GM23248 (cell line): ENCODE data around the gene ELANE. TPM values are rescaled to one million over a fixed set of nuclear protein-coding genes. Genes with fewer than 3 reads are reported as not detected.

Experiments used
- DNase-seq: peaks from one replicate; pipeline ENCODE4 v3.0.0-alpha.2; 2015
- H2AFZ ChIP-seq: fragments of 200-600 bp; sonication (generic); 2 replicates; pipeline ENCODE4 v1.6.1; 2016; ENCODE audit warnings: antibody characterized with exemption
- H3F3A ChIP-seq: fragments of 200-600 bp; sonication (generic); 2 replicates; pipeline ENCODE4 v1.6.1; 2016; ENCODE audit warnings: mild to moderate bottlenecking, antibody characterized with exemption, mixed run types; ENCODE audit not compliant: insufficient read depth
- H3K27ac ChIP-seq: fragments of 200-600 bp; sonication (generic); 2 replicates; pipeline ENCODE4 v1.5.1; 2016; ENCODE audit warnings: mild to moderate bottlenecking
- H3K27me3 ChIP-seq: fragments of 200-600 bp; sonication (generic); replicated peaks from 2 replicates; pipeline ENCODE4 v1.6.1; 2016; ENCODE audit warnings: mild to moderate bottlenecking; ENCODE audit not compliant: insufficient read depth
- H3K36me3 ChIP-seq: fragments of 200-600 bp; sonication (generic); 2 replicates; pipeline ENCODE4 v1.6.1; 2016; ENCODE audit warnings: low read depth, mild to moderate bottlenecking
- H3K4me1 ChIP-seq: fragments of 200-600 bp; sonication (generic); 2 replicates; pipeline ENCODE4 v1.6.1; 2016; ENCODE audit warnings: mild to moderate bottlenecking; ENCODE audit not compliant: insufficient read depth
- H3K4me2 ChIP-seq: fragments of 200-600 bp; sonication (generic); one replicate; pipeline ENCODE4 v1.6.1; 2016; ENCODE audit warnings: mild to moderate bottlenecking; ENCODE audit not compliant: unreplicated experiment
- H3K4me3 ChIP-seq: fragments of 200-600 bp; sonication (generic); 2 replicates; pipeline ENCODE4 v1.5.1; 2016; ENCODE audit warnings: mild to moderate bottlenecking
- H3K79me2 ChIP-seq: fragments of 200-600 bp; sonication (generic); 2 replicates; pipeline ENCODE4 v1.6.1; 2016; ENCODE audit warnings: mild to moderate bottlenecking; ENCODE audit not compliant: insufficient read depth
- H3K9ac ChIP-seq: fragments of 200-600 bp; sonication (generic); 2 replicates; pipeline ENCODE4 v1.6.1; 2016; ENCODE audit warnings: mild to moderate bottlenecking
- H3K9me2 ChIP-seq: fragments of 200-600 bp; sonication (generic); 2 replicates; pipeline ENCODE4 v1.6.1; 2016; ENCODE audit warnings: mixed run types, mild to moderate bottlenecking, moderate library complexity; ENCODE audit not compliant: insufficient read depth
- H3K9me3 ChIP-seq: fragments of 200-600 bp; sonication (generic); one replicate; pipeline ENCODE4 v1.6.1; 2017; ENCODE audit warnings: low read depth
- H4K20me1 ChIP-seq: fragments of 200-600 bp; sonication (generic); 2 replicates; pipeline ENCODE4 v1.6.0; 2016; ENCODE audit not compliant: insufficient read depth
- EZH2 ChIP-seq: fragments of 200-600 bp; sonication (generic); IDR thresholded peaks from 2 replicates; pipeline ENCODE4 v1.6.1; 2018; ENCODE audit warnings: antibody characterized with exemption, mild to moderate bottlenecking; ENCODE audit not compliant: insufficient read depth, poor library complexity, severe bottlenecking
- EZH2phosphoT487 ChIP-seq: fragments of 200-600 bp; sonication (generic); IDR thresholded peaks from 2 replicates; pipeline ENCODE4 v1.6.1; 2018; ENCODE audit warnings: antibody characterized with exemption, moderate library complexity, mild to moderate bottlenecking, low read depth; ENCODE audit not compliant: insufficient read depth
- WGBS, 2 experiments: methylation state at CpG; one replicate each; pipeline ENCODE4 v1.1.6; 2015 to 2017; ENCODE audit warnings: low lambda C conversion rate in 2 of 2, low coverage in 1 of 2; ENCODE audit errors: missing lambda C conversion rate in 2 of 2; 5-methylcytosine and 5-hydroxymethylcytosine counted together
- in situ Hi-C: fragments of 300-500 bp; cut with MboI; formaldehyde crosslinking; loops from 2 replicates; pipeline ENCODE4 v1.15.0; 2020
- polyA plus RNA-seq: library from polyadenylated mRNA; unstranded; fragments of >200 nt; fragmentation: Nextera tagmentation; extraction: Ambion mirVana; gene quantifications from 2 replicates; pipeline ENCODE4 v1.2.1, GENCODE V29; 2016
- total RNA-seq: library from RNA; depleted of rRNA; stranded (reverse); fragments of >200 nt; shearing (Covaris generic); gene quantifications from 2 replicates; pipeline ENCODE4 v1.2.3, GENCODE V29; 2014

The ELANE gene
- total and polyA plus RNA-seq, 2 experiments from 2014 or later, result 0.34 TPM; not detected in 1

DNA sequence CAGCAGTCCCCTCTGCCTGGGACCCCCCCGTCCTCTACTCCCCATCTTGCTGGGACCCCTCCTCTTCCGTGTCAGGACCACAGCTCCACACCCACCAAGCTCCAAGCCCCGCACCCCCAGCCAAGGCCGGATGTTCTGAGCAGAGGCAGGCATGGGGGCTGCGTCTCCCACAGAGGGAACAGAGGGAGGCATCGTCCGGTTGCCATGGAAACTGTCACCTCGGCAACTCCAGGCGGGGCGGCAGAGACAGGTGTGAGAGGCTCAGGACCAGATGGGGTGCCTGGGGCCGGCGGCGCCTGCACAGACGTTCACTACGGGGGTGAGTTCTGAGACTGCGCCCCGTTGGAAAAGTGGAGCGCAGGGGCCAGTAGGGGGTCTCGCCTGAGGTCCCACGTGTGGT, 46.6 kb downstream of the ELANE start:
- Histone ChIP-seq H3K9me2 (no peaks in the 10 kb centered on the region), H3K9ac (no peak overlapping the region), H3K9me3 (no peaks in the 10 kb centered on the region), H2AFZ (no peak overlapping the region), H3F3A (peaks cover 10% of the 10 kb centered on the region), H3K79me2 (peaks cover 17% of the 10 kb centered on the region), H3K4me1 (no peaks in the 10 kb centered on the region), H3K36me3 (no peaks in the 10 kb centered on the region), H3K4me3 (no peak overlapping the region), H3K4me2 (no peak overlapping the region), H3K27ac (no peak overlapping the region), H3K27me3 (no peaks in the 10 kb centered on the region), H4K20me1 (no peaks in the 10 kb centered on the region)
- WGBS, 2 experiments, result 78 to 81% methylated on average over 20 of the region's 20 CpGs
- no peak for DNase-seq
- in situ Hi-C loops, result no loop called here
- TF ChIP-seq EZH2phosphoT487, result no peak
- TF ChIP-seq EZH2, result no peak

DNA sequence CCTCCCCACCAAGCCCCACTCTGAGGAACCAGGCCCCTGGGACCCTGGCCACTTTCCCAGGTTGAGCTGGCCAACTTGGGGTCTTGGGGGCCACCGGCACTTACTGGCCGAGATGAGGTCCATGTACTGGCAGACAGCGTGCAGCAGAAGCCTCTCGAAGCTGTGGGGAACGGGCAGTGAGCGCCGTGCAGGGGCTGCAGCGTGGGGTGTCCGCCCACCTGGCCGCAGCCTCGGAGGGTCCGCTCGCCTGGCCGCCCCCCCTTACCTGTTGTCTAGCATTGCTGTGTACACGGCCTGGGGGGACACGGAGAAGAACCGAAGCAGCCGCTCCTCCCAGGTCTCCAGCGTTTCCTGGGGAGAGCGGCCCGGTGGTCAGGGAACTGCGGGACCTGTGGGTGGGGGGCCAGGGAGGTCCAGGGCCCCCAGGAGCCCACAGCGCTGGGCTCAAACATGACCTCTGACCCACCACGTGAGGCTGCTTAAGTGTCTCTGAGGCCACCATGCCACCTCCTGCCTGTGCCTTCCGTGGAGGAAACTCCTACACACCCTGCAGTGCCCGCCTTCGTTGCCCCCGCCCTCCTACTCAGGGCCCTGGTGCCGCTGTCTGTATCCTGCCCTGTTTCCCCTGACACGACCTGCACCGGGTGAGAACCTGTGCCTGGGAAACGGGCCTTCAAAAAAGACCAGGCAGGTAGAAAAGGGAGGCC, 47.4 kb downstream of the ELANE start:
- in situ Hi-C loops, result no loop called here
- WGBS, 2 experiments, result 86 to 87% methylated on average over 29 to 31 of the region's 32 CpGs
- H4K20me1 ChIP-seq, result no peaks in the 10 kb centered on the region

DNA sequence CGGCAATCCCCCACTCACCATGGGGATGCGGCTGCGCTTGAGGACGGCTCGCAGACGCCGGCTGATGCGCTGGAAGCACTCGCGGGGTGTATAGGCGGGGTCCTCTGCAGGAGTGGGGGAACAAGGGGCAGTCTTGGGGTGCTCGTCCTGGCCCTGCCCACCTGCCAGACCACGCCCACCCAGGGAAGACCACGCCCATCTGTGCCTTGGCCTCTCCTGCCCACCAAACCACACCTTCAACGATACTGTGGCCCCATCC, 47.9 kb downstream of the ELANE start:
- DNase-seq, result no peak
- no peak overlapping the region for H3K4me3 ChIP-seq

More for the DNA sequence above, 47.4 kb downstream of the ELANE start:
- no peak for DNase-seq
- H3K27ac ChIP-seq, result no peak overlapping the region
- H3K4me3 ChIP-seq, result no peak overlapping the region
- peaks cover 1% of the 10 kb centered on the region; the same call in 1 of the 2 replicates for H3F3A ChIP-seq
- H3K79me2 ChIP-seq, result peaks cover 23% of the 10 kb centered on the region
- H3K9ac ChIP-seq, result no peak overlapping the region
- no peaks in the 10 kb centered on the region for H3K27me3 ChIP-seq
- H3K9me2 ChIP-seq, result no peaks in the 10 kb centered on the region
- no peaks in the 10 kb centered on the region for H3K36me3 ChIP-seq
- no peak overlapping the region for H2AFZ ChIP-seq
- no peaks in the 10 kb centered on the region for H3K4me1 ChIP-seq
- TF ChIP-seq EZH2, result no peak
- TF ChIP-seq EZH2phosphoT487, result no peak
- no peak overlapping the region for H3K4me2 ChIP-seq
- H3K9me3 ChIP-seq, result no peaks in the 10 kb centered on the region

DNA sequence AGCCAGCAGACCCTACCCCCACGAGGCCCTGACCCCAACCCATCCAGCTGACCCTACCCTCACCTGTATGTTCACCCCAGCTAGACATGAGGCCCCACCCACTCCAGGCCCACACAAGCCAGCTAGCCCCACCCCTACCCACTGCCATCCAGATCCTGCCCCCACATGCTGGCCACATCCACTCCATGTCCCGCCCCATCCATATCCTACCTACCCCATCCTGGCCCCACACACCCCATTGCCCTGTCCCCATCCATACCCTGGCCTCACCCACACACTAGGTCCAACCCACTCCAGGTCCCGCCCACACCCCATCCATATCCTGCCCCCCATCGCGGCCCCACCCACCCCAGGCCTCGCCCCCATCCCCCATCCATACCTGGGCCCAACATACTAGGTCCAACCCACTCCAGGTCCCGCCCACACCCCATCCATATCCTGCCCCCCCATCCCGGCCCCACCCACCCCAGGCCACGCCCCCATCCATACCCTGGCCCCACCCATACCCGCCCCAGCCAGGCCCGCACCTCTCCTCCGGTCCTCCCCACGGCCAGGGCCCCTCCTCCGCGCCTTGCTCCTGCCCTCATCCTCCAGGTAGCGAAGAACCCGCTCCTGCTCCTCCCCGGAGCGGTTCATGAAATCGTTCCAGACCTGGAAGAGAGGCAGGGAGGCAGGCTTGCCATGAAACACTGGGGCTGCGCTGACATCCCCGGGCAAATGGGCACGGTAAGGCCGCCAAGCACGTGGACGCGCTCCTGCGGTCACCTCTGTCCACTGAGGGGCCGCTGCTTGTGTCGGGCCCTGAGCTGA, 48.4 kb downstream of the ELANE start:
- Histone ChIP-seq H3K27ac (no peak overlapping the region), H3K27me3 (no peaks in the 10 kb centered on the region), H3K4me1 (no peaks in the 10 kb centered on the region), H3K4me2 (no peak overlapping the region), H3K36me3 (no peaks in the 10 kb centered on the region), H2AFZ (no peak overlapping the region), H3K4me3 (no peak overlapping the region), H3K9me2 (no peaks in the 10 kb centered on the region), H3F3A (no peaks in the 10 kb centered on the region), H4K20me1 (no peaks in the 10 kb centered on the region), H3K79me2 (peaks cover 33% of the 10 kb centered on the region), H3K9me3 (no peaks in the 10 kb centered on the region), H3K9ac (no peak overlapping the region)
- in situ Hi-C loops, result no loop called here
- TF ChIP-seq EZH2phosphoT487 (no peak), EZH2 (no peak)
- DNase-seq, result no peak
- WGBS, 2 experiments, result 86 to 90% methylated on average over 16 to 30 of the region's 30 CpGs

More for the DNA sequence above, 47.9 kb downstream of the ELANE start:
- Histone ChIP-seq H3K27me3 (no peaks in the 10 kb centered on the region), H3K9me3 (no peaks in the 10 kb centered on the region), H3K36me3 (no peaks in the 10 kb centered on the region), H3F3A (no peaks in the 10 kb centered on the region), H3K27ac (no peak overlapping the region), H4K20me1 (no peaks in the 10 kb centered on the region), H3K4me2 (no peak overlapping the region), H3K79me2 (peaks cover 28% of the 10 kb centered on the region), H3K4me1 (no peaks in the 10 kb centered on the region), H2AFZ (no peak overlapping the region), H3K9ac (no peak overlapping the region), H3K9me2 (no peaks in the 10 kb centered on the region)
- WGBS, 2 experiments, result 91 to 93% methylated on average over 12 to 14 of the region's 15 CpGs
- in situ Hi-C loops, result no loop called here
- no peak for TF ChIP-seq EZH2
- no peak for TF ChIP-seq EZH2phosphoT487
